HepG2 (cell line): ENCODE measurements around the gene PIEZO1. TPM values are rescaled to one million over a fixed set of nuclear protein-coding genes. Genes with fewer than 3 reads are reported as not detected.

ENCODE experiments used
- ARID5B ChIP-seq: IDR thresholded peaks from 2 replicates; pipeline ENCODE4 v1.4.0; 2020; ENCODE audit warnings: mild to moderate bottlenecking, missing genetic modification reagents
- CSRNP1 ChIP-seq: sonication (generic); formaldehyde crosslinking; IDR thresholded peaks from 2 replicates; pipeline ENCODE4 v1.8.1; 2023; ENCODE audit warnings: mild to moderate bottlenecking, missing genetic modification reagents
- DRAP1 ChIP-seq: IDR thresholded peaks from 2 replicates; pipeline ENCODE4 v1.6.1; 2016; ENCODE audit warnings: missing genetic modification reagents, missing compliant biosample characterization
- ELF4 ChIP-seq: sonication (generic); formaldehyde crosslinking; IDR thresholded peaks from 2 replicates; pipeline ENCODE4 v1.5.0; 2020; ENCODE audit warnings: missing genetic modification reagents, mild to moderate bottlenecking, moderate library complexity, borderline replicate concordance
- HDAC2 ChIP-seq: sonication (generic); formaldehyde crosslinking; IDR thresholded peaks from 2 replicates; pipeline ENCODE4 v1.4.0; 2020; ENCODE audit warnings: missing genetic modification reagents
- IRX3 ChIP-seq: sonication (generic); formaldehyde crosslinking; IDR thresholded peaks from 2 replicates; pipeline ENCODE4 v1.8.1; 2023; ENCODE audit warnings: mild to moderate bottlenecking, low read depth, missing genetic modification reagents, borderline replicate concordance
- KLF13 ChIP-seq: sonication (generic); formaldehyde crosslinking; IDR thresholded peaks from 2 replicates; pipeline ENCODE4 v1.4.0; 2020; ENCODE audit warnings: mild to moderate bottlenecking, missing genetic modification reagents
- MBD4 ChIP-seq: IDR thresholded peaks from 2 replicates; pipeline ENCODE4 v1.6.1; 2012; ENCODE audit warnings: low read length, inconsistent platforms, borderline replicate concordance
- NPAS2 ChIP-seq: sonication (generic); formaldehyde crosslinking; IDR thresholded peaks from 2 replicates; pipeline ENCODE4 v1.8.0; 2022; ENCODE audit warnings: mild to moderate bottlenecking, missing genetic modification reagents, borderline replicate concordance
- SAFB2 ChIP-seq: sonication (generic); formaldehyde crosslinking; IDR thresholded peaks from 2 replicates; pipeline ENCODE4 v1.5.1; 2020; ENCODE audit warnings: missing genetic modification reagents, low read depth, mild to moderate bottlenecking, borderline replicate concordance
- ZBTB25 ChIP-seq: IDR thresholded peaks from 2 replicates; pipeline ENCODE4 v1.6.1; 2018; ENCODE audit warnings: missing genetic modification reagents
- ZFP36L1 ChIP-seq: sonication (generic); formaldehyde crosslinking; IDR thresholded peaks from 2 replicates; pipeline ENCODE4 v1.8.0; 2022; ENCODE audit warnings: mild to moderate bottlenecking, missing genetic modification reagents, moderate library complexity
- ZNF10 ChIP-seq: sonication (generic); formaldehyde crosslinking; IDR thresholded peaks from 2 replicates; pipeline ENCODE4 v1.4.0; 2020; ENCODE audit warnings: mild to moderate bottlenecking, low read depth, missing genetic modification reagents, borderline replicate concordance
- ZNF280B ChIP-seq: sonication (generic); formaldehyde crosslinking; IDR thresholded peaks from 2 replicates; pipeline ENCODE4 v1.5.0; 2020; ENCODE audit warnings: missing genetic modification reagents, mild to moderate bottlenecking, borderline replicate concordance
- ZNF362 ChIP-seq: sonication (generic); formaldehyde crosslinking; IDR thresholded peaks from 2 replicates; pipeline ENCODE4 v1.4.0; 2020; ENCODE audit warnings: missing genetic modification reagents, mild to moderate bottlenecking, borderline replicate concordance
- ZNF660 ChIP-seq: sonication (generic); formaldehyde crosslinking; IDR thresholded peaks from 2 replicates; pipeline ENCODE4 v1.5.1; 2020; ENCODE audit warnings: mild to moderate bottlenecking, low read depth, missing genetic modification reagents, borderline replicate concordance
- ZNF83 ChIP-seq: sonication (generic); formaldehyde crosslinking; IDR thresholded peaks from 2 replicates; pipeline ENCODE4 v1.4.0; 2020; ENCODE audit warnings: missing genetic modification reagents, mild to moderate bottlenecking, borderline replicate concordance
- ZNF891 ChIP-seq: sonication (generic); formaldehyde crosslinking; IDR thresholded peaks from 2 replicates; pipeline ENCODE4 v1.5.0; 2020; ENCODE audit warnings: mild to moderate bottlenecking, missing genetic modification reagents
- polyA plus RNA-seq, 8 experiments: library from polyadenylated mRNA; depleted of rRNA in 3 of 8; stranded (reverse) in 7 of 8; unstranded in 1 of 8; fragments of >200 nt; fragmentation: Illumina TruSeq in 4 of 8; extraction: Trizol in 4 of 8; gene quantifications; 2 replicates each; pipeline versions ENCODE4 v1.2.1 to v1.2.3, GENCODE V29; 2011 to 2016; ENCODE audit warnings: low read depth in 4 of 8, missing spikeins in 1 of 8, mixed read lengths in 1 of 8; ENCODE audit not compliant: insufficient read depth in 1 of 8
- total RNA-seq, 5 experiments: library from RNA; depleted of rRNA; stranded (reverse); fragments of >200 nt; fragmentation: Illumina TruSeq; extraction: Trizol; gene quantifications; 2 replicates each; pipeline ENCODE4 v1.2.3, GENCODE V29; 2016; ENCODE audit warnings: low read depth in 1 of 5

Gene PIEZO1
- total and polyA plus RNA-seq, 2 of the 13 experiments (the other 11 are each of a cell fraction or from before 2014, with no cell fraction given) = 67.9 to 85.0 TPM

GRCh38 chr16:88803264-88803987, 18.4 kb upstream of the PIEZO1 start, which contains the start of gene CDT1 (continued):
- TF ChIP-seq ELF4 (CRISPR knock-in tag) (no peak), ZFP36L1 (peak; percentile 85; the same call in 1 of the 2 replicates), ZNF660 (no peak), ZNF83 (CRISPR knock-in tag) (0 out of 2 replicates have a peak, but pooled peaks have one; percentile 35), ZNF280B (CRISPR knock-in tag) (peak; percentile 78; the same call in 1 of the 2 replicates), NPAS2 (CRISPR knock-in tag) (no peak), DRAP1 (no peak), ZBTB25 (CRISPR knock-in tag) (0 out of 2 replicates have a peak, but pooled peaks have one; percentile 25), KLF13 (CRISPR knock-in tag) (no peak), ARID5B (CRISPR knock-in tag) (peak; percentile 8; the same call in 1 of the 2 replicates), ZNF891 (CRISPR knock-in tag) (peak; percentile 68), SAFB2 (CRISPR knock-in tag) (peak; percentile 50), ZNF362 (CRISPR knock-in tag) (no peak), HDAC2 (peak; percentile 83), IRX3 (CRISPR knock-in tag) (peak; percentile 46; the same call in 1 of the 2 replicates), CSRNP1 (no peak), MBD4 (no peak), ZNF10 (no peak)
